Right lobe of liver (tissue), 4 donors: Measurements from ENCODE around the gene ARNT2.

Experiments
- CTCF ChIP-seq, 4 donors: fragments of 200-600 bp in 3 of 4; fragments of 450-650 bp in 1 of 4; IDR thresholded peaks; one replicate each; pipeline versions ENCODE4 v1.5.1 to v1.8.0; 2016 to 2022; ENCODE audit warnings: antibody characterized with exemption in 4 of 4, mild to moderate bottlenecking in 2 of 4
- POLR2A ChIP-seq: fragments of 450-650 bp; IDR thresholded peaks from one replicate; pipeline ENCODE4 v1.6.1; 2017; ENCODE audit warnings: antibody characterized with exemption, mild to moderate bottlenecking
- donor health status: DM: no; HTN: no; CAD: no.
- donor health status: DM: no; HTN: no; CAD: no.
- donor health status: DM: no; HTN: yes; CAD: no.

GRCh38 chr15:80536231-80536630 is 132.0 kb downstream of the ARNT2 start:
- no peak for TF ChIP-seq CTCF (IDR thresholded peaks at IDR 0.05)
- TF ChIP-seq POLR2A = no peak
